Uterus (tissue), 2 donors: ENCODE data around the gene SCLT1.

Experiments
- POLR2A ChIP-seq, 2 donors: fragments of 450-650 bp; IDR thresholded peaks; one replicate each; pipeline ENCODE4 v1.6.1; 2016; ENCODE audit warnings: antibody characterized with exemption in 2 of 2, mild to moderate bottlenecking in 1 of 2, moderate library complexity in 1 of 2
- TF ChIP-seq, protein P1 (sequence below), 4 experiments: fragments of 200-600 bp in 2 of 4; fragments of 450-650 bp in 2 of 4; sonication (generic) in 2 of 4; IDR thresholded peaks; one replicate each; pipeline ENCODE4 v1.5.1; 2016 to 2019; ENCODE audit warnings: antibody characterized with exemption in 4 of 4, mild to moderate bottlenecking in 2 of 4, moderate library complexity in 1 of 4

- TF ChIP-seq POLR2A (IDR thresholded peaks at IDR 0.05), result no peak
- TF ChIP-seq, protein P1, sequence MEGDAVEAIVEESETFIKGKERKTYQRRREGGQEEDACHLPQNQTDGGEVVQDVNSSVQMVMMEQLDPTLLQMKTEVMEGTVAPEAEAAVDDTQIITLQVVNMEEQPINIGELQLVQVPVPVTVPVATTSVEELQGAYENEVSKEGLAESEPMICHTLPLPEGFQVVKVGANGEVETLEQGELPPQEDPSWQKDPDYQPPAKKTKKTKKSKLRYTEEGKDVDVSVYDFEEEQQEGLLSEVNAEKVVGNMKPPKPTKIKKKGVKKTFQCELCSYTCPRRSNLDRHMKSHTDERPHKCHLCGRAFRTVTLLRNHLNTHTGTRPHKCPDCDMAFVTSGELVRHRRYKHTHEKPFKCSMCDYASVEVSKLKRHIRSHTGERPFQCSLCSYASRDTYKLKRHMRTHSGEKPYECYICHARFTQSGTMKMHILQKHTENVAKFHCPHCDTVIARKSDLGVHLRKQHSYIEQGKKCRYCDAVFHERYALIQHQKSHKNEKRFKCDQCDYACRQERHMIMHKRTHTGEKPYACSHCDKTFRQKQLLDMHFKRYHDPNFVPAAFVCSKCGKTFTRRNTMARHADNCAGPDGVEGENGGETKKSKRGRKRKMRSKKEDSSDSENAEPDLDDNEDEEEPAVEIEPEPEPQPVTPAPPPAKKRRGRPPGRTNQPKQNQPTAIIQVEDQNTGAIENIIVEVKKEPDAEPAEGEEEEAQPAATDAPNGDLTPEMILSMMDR (IDR thresholded peaks at IDR 0.05), result no peak
Measured at GRCh38 chr4:129136433-129136832, 43.1 kb upstream of the SCLT1 start.
